Posterior vena cava (tissue), 2 donors: ENCODE results near the gene TMOD2. TPM values are rescaled to one million over a fixed set of nuclear protein-coding genes. Genes with fewer than 3 reads are reported as not detected.

Experiments used
- DNase-seq: peaks from one replicate; pipeline ENCODE4 v3.0.0-alpha.2; 2020; ENCODE audit warnings: low spot score
- intact Hi-C, 2 donors: fragments of 100-400 bp; cut with DNase I; formaldehyde crosslinking; loops; one replicate each; pipeline versions ENCODE4 v1.14.1 to v1.14.2; 2022 to 2023
- total RNA-seq, 2 donors: library from RNA; stranded (reverse); fragmentation: NEBNext Ultra II Directional; extraction: Animal tissue kit (Norgen Biotek cat#: 25700); gene quantifications; one replicate each; pipeline ENCODE4 v1.2.1, GENCODE V29; 2021
- donor health status: DM: yes; HTN: yes; CAD: no.
- donor health status: DM: yes; HTN: yes; CAD: no.

The TMOD2 gene
- total RNA-seq, 2 donors from 2014 or later: 14.8 to 15.3 TPM

DNA sequence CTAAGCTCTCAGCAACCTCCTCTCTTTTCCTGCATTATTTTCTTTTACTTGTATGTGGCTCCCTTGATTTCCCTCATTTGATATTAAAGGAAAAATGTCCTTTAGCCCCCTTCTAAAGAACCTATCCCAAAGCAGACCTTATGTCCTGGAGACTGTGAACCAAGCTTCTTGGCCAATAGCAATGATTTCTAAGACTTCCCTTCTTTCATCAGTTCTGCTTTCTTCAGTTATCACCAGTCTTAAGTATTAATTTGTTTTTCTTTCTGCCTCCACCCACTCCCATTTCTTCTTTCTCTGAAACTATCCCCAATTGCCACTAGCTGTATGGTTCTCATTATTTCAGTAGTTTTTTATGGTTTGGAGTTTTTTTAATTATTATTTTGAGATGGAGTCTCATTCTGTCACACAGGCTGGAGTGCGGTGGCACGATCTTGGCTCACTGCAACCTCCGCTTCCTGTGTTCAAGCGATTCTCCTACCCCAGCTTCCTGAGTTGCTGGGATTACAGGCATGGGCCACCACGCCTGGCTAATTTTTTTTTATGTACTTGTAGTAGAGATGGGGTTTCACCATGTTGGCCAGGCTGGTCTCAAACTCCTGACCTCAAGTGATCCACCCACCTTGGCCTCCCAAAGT lies 90.1 kb downstream of the TMOD2 start:
- intact Hi-C loops: loop anchor here in 1 of 2 donors (2.0 kb wide), 1 partner anchor 59 kb away; no protein-coding TSS in a partner anchor
- no peak for DNase-seq

GRCh38 chr15:51842265-51842664 lies 90.9 kb downstream of the TMOD2 start:
- intact Hi-C loops: loop anchor here in 1 of 2 donors (2.0 kb wide), 1 partner anchor 59 kb away; no protein-coding TSS in a partner anchor
- no peak for DNase-seq

DNA sequence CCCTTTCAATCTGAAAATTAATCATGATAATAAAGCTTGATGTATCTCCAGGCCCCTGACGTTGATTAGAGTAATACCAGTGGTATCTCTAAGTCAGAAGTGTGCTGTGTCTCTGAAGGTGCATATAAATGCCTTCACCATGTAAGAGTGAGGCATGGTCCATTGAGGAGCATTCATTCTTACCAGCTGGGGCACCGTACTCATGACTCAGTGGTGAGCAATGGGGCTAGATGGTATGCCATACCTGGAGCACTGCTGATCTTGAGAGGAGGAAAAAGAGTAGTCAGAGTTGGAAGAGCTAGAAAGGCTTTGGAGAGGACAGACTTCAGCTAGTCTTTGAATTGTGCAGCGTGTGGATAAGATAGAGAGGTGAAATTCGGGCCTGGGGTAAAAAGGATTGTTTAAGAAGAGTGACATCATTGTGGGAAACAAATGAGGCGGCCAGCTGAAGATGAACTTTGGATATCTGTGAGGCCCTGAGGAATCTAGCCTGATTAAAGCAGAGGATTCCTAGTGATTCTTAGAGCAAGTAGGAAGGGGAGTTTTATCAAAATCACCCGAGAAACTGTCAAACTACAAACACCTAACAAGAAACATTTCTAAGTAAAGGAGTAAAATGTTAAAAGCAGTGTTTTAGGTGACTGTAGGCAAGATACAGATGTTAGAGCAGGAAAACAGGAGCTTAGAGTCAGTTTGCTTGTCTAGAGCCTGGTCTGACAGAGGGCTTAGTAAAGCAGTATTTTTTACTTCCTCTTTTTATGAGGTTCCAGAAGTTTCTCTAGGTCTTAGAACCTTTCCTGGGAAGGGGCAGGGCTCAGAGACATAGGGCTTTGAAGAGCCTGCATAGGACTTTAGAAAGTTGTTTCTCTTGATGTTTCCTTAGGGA lies 91.7 kb downstream of the TMOD2 start:
- DNase-seq: no peak
- intact Hi-C loops: loop anchor here in 1 of 2 donors (2.0 kb wide), 1 partner anchor 60 kb away; no protein-coding TSS in a partner anchor

DNA sequence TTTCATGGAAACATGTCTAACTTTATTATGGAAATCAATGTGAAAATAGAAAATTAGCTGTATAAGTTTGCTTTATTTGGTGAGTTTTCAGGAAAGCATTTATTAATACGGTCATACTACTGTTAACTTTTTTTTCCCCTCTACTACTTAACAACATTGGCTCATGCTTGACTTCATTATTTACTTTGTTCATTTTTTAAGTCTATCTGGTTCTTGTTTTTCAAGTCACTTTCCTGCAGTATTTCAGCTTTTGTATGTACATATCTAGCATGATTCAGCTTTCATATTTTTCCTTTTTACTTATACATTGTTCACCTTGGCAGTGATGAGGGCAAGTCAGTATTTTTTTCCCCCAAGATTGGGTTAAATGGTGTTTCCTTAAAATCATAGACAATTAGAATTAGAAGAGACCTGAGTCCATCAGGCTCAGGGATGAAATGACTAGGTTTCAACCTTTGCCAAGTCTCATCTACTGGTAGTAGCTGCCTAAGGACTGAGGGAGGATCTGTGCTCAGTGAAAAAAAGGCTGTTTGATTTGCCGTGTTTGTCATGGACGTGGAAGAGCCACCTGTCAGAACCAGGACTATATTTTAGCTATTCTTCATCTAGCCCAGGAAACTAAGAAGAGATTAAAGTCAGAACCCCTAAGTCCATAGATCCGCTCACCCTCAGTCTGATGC lies 93.5 kb downstream of the TMOD2 start:
- intact Hi-C loops: no loop called here
- DNase-seq: no peak

DNA sequence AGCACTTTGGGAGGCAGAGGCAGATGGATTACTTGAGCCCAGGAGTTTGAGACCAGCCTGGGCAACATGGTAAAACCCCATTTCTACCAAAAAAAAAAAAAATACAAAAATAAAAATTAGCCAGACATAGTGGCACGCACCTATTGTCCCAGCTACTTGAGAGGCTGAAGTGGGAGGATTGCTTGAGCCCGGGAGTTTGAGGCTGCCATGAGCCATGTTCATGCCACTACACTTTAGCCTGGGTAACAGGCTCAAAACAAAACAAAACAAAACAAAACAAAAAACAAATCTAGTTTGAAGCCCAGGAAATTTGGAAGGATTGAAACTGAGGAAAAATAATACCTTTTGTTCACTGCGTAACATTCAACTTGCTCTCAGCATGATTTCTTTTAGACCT lies 94.7 kb downstream of the TMOD2 start:
- DNase-seq: no peak
- intact Hi-C loops: no loop called here

DNA sequence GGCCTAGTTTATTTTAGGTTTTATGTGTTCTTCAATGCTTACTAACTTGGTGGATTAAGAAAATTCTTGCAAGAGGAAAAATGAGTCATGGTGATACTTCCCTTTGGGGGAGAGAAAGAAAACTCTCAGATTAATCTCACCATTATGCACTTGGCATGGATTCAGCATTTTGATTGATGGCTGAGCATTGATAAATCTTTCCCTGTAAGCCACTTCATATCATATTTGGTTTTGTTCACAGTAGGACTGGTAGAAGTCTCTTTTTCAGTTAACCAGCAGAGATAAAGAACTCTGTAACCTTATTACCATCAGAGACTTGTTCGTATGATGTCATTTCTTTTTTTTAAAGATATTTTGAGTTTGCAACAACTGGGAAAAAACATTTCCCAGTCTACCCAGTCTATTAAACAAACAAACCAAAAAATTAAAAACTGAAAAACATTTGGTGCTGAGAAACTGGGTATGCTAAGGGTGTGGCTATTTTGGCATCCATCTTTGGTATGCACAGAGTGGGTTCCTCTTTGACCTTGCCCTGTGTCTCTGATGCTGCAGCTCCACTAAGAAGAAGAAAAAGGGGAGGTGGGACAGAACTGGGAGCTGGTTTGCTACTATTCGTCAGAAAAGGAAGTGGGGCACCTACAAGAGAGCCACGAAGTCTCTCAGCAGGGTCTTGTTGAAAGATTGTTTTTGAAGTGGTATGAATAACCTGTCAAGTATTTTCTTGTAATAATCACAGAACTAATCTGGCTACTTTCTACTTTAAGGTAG lies 95.2 kb downstream of the TMOD2 start:
- intact Hi-C loops: no loop called here

GRCh38 chr15:51848811-51849210 lies 97.4 kb downstream of the TMOD2 start:
- intact Hi-C loops: no loop called here
- DNase-seq: no peak

More for the DNA sequence above, 95.2 kb downstream of the TMOD2 start:
- DNase-seq: no peak

- DNase-seq: no peak
- intact Hi-C loops: no loop called here
These were observed 98.5 kb downstream of the TMOD2 start for GRCh38 chr15:51849860-51850259.

- intact Hi-C loops: no loop called here
- no peak for DNase-seq
These were observed 102.6 kb downstream of the TMOD2 start for GRCh38 chr15:51853998-51854397.

GRCh38 chr15:51855612-51856011 lies 104.2 kb downstream of the TMOD2 start:
- no peak for DNase-seq
- intact Hi-C loops: no loop called here

GRCh38 chr15:51856714-51857380 lies 105.5 kb downstream of the TMOD2 start:
- no peak for DNase-seq
- intact Hi-C loops: no loop called here

GRCh38 chr15:51861557-51862359 lies 110.4 kb downstream of the TMOD2 start:
- DNase-seq: no peak
- intact Hi-C loops: no loop called here

- intact Hi-C loops: no loop called here
- no peak for DNase-seq
These were observed 111.7 kb downstream of the TMOD2 start for GRCh38 chr15:51863131-51863530.

DNA sequence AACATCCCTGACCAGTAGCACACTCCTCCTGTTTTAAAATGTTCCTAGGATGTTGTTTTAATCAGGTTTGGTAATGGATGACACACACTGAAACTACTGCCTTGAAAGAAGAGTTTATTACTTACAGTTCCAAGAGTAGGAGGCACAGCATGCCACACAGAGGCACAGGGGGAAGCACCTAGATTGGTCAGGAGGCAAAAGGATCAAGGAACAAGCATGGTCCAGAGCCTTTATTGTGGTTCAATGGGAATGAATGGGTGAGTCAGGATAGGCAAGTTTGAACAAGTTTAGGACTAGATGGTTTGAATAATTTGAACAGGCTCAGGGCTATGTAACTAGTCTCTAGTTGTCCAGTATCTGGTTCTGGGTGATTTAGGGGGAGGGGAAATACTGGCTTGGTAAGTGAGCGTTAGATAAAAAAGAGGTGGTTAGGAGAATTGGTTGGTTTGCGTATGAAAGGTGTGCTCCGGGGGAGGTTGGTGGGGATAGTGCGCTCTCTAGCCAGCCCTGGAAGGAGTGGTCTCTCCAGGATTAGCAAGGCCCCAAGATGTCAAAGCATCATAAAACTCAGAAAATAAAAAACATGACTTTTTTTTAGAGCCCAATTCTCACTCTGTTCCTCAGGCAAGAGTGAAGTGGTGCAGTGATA lies 113.1 kb downstream of the TMOD2 start:
- intact Hi-C loops: no loop called here

DNA sequence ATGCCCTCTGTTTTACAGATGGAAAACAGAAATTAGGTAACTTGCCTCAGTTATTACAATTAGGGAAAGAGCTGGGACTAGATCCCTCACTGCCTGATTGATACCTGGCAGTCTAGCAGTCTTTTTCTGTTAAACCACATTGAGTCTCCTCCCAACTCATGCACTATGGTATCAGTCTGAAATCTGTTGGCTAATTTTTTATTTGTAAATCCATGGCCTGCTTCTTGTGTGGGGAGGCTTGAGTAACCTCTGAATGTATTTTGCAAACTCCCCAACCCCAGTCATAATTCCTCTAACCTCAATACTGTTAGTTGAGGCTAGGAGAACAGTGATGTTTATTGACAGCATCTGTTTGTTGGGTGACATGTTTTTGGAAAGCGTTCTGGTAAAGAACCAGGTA lies 113.9 kb downstream of the TMOD2 start:
- intact Hi-C loops: no loop called here
- no peak for DNase-seq

More for the DNA sequence above, 113.1 kb downstream of the TMOD2 start:
- no peak for DNase-seq
